ENCODE results near the gene PAFAH1B1. TPM values are rescaled to one million over a fixed set of nuclear protein-coding genes. Genes with fewer than 3 reads are reported as not detected.

Gene PAFAH1B1
- total RNA-seq, 4 donors from 2014 or later = 33.4 to 91.6 (median 78.8) TPM

GRCh38 chr17:2609091-2609490 is 15.6 kb downstream of the PAFAH1B1 start:
- WGBS, 2 donors = 67 to 99% methylated on average over 1 to 7 of the region's 7 CpGs
- Histone ChIP-seq H3K27ac (no peak overlapping the region), H3K27me3 (no peaks in the 10 kb centered on the region), H3K4me1 (peaks cover 0 to 89% (median 17%) of the 10 kb centered on the region in 3 donors), H3K9me3 (no peaks in the 10 kb centered on the region), H3K4me3 (no peak overlapping the region), H3K36me3 (peaks cover 0 to 23% (median 0%) of the 10 kb centered on the region in 3 donors)
- intact Hi-C loops (cut with DNase I) = no loop called here
- no peak for DNase-seq
- TF ChIP-seq POLR2A (IDR thresholded peaks at IDR 0.05) (no peak), CTCF (IDR thresholded peaks at IDR 0.05) (no peak)

GRCh38 chr17:2610195-2611175 is 17.0 kb downstream of the PAFAH1B1 start:
- TF ChIP-seq CTCF (IDR thresholded peaks at IDR 0.05) (no peak), POLR2A (IDR thresholded peaks at IDR 0.05) (no peak)
- intact Hi-C loops (cut with DNase I) = no loop called here
- Histone ChIP-seq H3K27ac (no peak overlapping the region), H3K4me3 (no peak overlapping the region), H3K27me3 (no peaks in the 10 kb centered on the region), H3K36me3 (peaks cover 0 to 30% (median 0%) of the 10 kb centered on the region in 3 donors), H3K4me1 (peaks cover 0 to 77% (median 14%) of the 10 kb centered on the region in 3 donors), H3K9me3 (no peaks in the 10 kb centered on the region)
- 45 to 54% methylated on average over 3 of the region's 3 CpGs for WGBS, 2 donors
- no peak for DNase-seq

GRCh38 chr17:2611627-2612026 is 18.2 kb downstream of the PAFAH1B1 start:
- intact Hi-C loops (cut with DNase I) = no loop called here
- Histone ChIP-seq H3K4me3 (no peak overlapping the region), H3K36me3 (peaks cover 0 to 35% (median 0%) of the 10 kb centered on the region in 3 donors), H3K27me3 (no peaks in the 10 kb centered on the region), H3K27ac (no peak overlapping the region), H3K4me1 (peaks cover 0 to 78% (median 14%) of the 10 kb centered on the region in 3 donors), H3K9me3 (no peaks in the 10 kb centered on the region)
- no peak for DNase-seq
- WGBS, 2 donors = 65 to 71% methylated on average over 7 of the region's 7 CpGs
- no peak for TF ChIP-seq POLR2A (IDR thresholded peaks at IDR 0.05)
- TF ChIP-seq CTCF (IDR thresholded peaks at IDR 0.05) = no peak

GRCh38 chr17:2612630-2613029 is 19.2 kb downstream of the PAFAH1B1 start:
- no peak for TF ChIP-seq CTCF (IDR thresholded peaks at IDR 0.05)
- TF ChIP-seq POLR2A (IDR thresholded peaks at IDR 0.05) = no peak

More at GRCh38 chr17:2612630-2613029, 19.2 kb downstream of the PAFAH1B1 start:
- no peak for DNase-seq
- Histone ChIP-seq H3K27ac (no peak overlapping the region), H3K9me3 (no peaks in the 10 kb centered on the region), H3K36me3 (peaks cover 0 to 33% (median 0%) of the 10 kb centered on the region in 3 donors), H3K4me1 (peaks cover 0 to 77% (median 14%) of the 10 kb centered on the region in 3 donors), H3K27me3 (no peaks in the 10 kb centered on the region), H3K4me3 (no peak overlapping the region)
- 96 to 97% methylated on average over 7 of the region's 7 CpGs for WGBS, 2 donors
- intact Hi-C loops (cut with DNase I) = no loop called here

All from esophagus squamous epithelium (tissue), 5 donors.